Lung (tissue), 12 donors: ENCODE data around the gene STRBP. TPM values are rescaled to one million over a fixed set of nuclear protein-coding genes. Genes with fewer than 3 reads are reported as not detected.

Experiments
- ATAC-seq: fragments of 200-7000 bp; cut with Tn5 transposase; one replicate; pipeline ENCODE4 v1.9.1; 2020; ENCODE audit warnings: moderate number of reproducible peaks; ENCODE audit not compliant: insufficient read depth, low FRiP score
- DNase-seq, 3 donors: peaks; one replicate each; pipeline ENCODE4 v3.0.0-alpha.2; 2013 to 2017
- H3K27ac ChIP-seq, 2 donors: one replicate each; pipeline ENCODE4 v1.5.1; 2013; ENCODE audit warnings: mild to moderate bottlenecking in 2 of 2, moderate library complexity in 2 of 2, control low read depth in 1 of 2, inconsistent platforms in 1 of 2, low read depth in 1 of 2, low read length in 1 of 2
- H3K27me3 ChIP-seq, 3 donors: one replicate each; pipeline ENCODE4 v1.5.1; 2013; ENCODE audit warnings: low read length in 2 of 3; ENCODE audit not compliant: control insufficient read depth in 3 of 3, insufficient read depth in 3 of 3
- H3K36me3 ChIP-seq, 4 donors: one replicate each; pipeline ENCODE4 v1.5.1; 2013; ENCODE audit warnings: low read length in 4 of 4, mild to moderate bottlenecking in 1 of 4, moderate library complexity in 1 of 4; ENCODE audit not compliant: control insufficient read depth in 4 of 4, insufficient read depth in 4 of 4
- H3K4me1 ChIP-seq, 5 donors: one replicate each; pipeline ENCODE4 v1.5.1; 2013; ENCODE audit warnings: low read length in 5 of 5, mild to moderate bottlenecking in 2 of 5, moderate library complexity in 1 of 5; ENCODE audit not compliant: control insufficient read depth in 5 of 5, insufficient read depth in 5 of 5
- H3K4me3 ChIP-seq: one replicate; pipeline ENCODE4 v1.5.1; 2013; ENCODE audit warnings: mild to moderate bottlenecking, control low read depth, moderate library complexity
- H3K9ac ChIP-seq, 2 donors: one replicate each; pipeline ENCODE4 v1.5.1; 2013; ENCODE audit warnings: low read length in 2 of 2, control low read depth in 1 of 2; ENCODE audit not compliant: insufficient read depth in 1 of 2
- H3K9me3 ChIP-seq, 4 donors: one replicate each; pipeline ENCODE4 v1.5.1; 2013; ENCODE audit warnings: low read length in 3 of 4, mild to moderate bottlenecking in 1 of 4, moderate library complexity in 1 of 4; ENCODE audit not compliant: control insufficient read depth in 4 of 4, insufficient read depth in 3 of 4
- WGBS, 2 donors: extraction: QIAGEN DNeasy Blood & Tissue Kit; methylation state at CpG; one replicate each; pipeline ENCODE4 v1.1.7; 2013; 5-methylcytosine and 5-hydroxymethylcytosine counted together
- polyA plus RNA-seq, 2 donors: library from polyadenylated mRNA; stranded (reverse); fragments of 200-250 nt; gene quantifications; one replicate each; pipeline ENCODE4 v1.2.1, GENCODE V29; 2013
- total RNA-seq, 2 donors: library from RNA; depleted of rRNA in 1 of 2; stranded (reverse); fragments of >200 nt in 1 of 2; gene quantifications; one replicate each; pipeline ENCODE4 v1.2.1, GENCODE V29; 2014 to 2021
- TF ChIP-seq, protein P1 (sequence below): IDR thresholded peaks from 2 replicates; pipeline ENCODE4 v1.5.1; 2012; ENCODE audit warnings: mild to moderate bottlenecking; ENCODE audit errors: control extremely low read depth, extremely low read depth
- donor health status: control.
- donor health status: control.
- donor health status: Bipolar disorder and iron deficiency.
- donor health status: healthy.
- donor health status: DM: yes; HTN: yes; CAD: no.

The STRBP gene
- total and polyA plus RNA-seq, 4 donors = 8.3 to 27.2 (median 21.1) TPM

DNA sequence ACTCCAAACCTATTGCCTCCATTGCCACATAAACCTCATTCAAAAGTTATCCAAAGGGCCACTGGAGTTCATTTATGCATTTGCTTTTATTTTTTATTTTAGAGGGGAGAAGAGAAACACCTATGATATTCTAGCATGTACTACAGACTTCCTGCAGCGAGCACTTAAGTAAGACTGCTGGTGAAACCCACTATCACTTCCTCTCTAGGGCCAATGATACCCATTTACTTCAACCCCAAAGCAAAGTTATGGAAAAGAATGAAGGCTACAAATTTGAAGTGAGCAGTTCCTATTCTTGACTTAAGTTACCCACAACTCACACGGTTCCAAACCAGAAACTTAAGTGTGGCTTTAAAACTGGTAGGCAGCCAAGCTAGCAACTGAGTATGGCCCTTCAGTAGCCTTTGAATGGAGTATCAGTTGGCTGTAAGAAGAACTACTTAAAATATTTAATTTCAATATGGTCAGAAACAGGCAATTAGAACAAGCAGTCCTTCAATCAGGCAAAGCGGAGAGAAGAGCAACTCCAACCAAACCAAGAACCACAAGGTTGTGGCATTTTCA lies 140.8 kb downstream of the STRBP start:
- WGBS, 2 donors = 59 to 69% methylated on average over 3 of the region's 3 CpGs
- Histone ChIP-seq H3K9me3 (no peaks in the 10 kb centered on the region), H3K36me3 (peaks cover 4 to 10% (median 7%) of the 10 kb centered on the region in 4 donors), H3K4me3 (no peak overlapping the region), H3K27me3 (no peaks in the 10 kb centered on the region), H3K27ac (no peak overlapping the region), H3K9ac (no peak overlapping the region), H3K4me1 (peaks cover 0 to 2% (median 0%) of the 10 kb centered on the region in 5 donors)
- ATAC-seq = no peak
- TF ChIP-seq, protein P1, sequence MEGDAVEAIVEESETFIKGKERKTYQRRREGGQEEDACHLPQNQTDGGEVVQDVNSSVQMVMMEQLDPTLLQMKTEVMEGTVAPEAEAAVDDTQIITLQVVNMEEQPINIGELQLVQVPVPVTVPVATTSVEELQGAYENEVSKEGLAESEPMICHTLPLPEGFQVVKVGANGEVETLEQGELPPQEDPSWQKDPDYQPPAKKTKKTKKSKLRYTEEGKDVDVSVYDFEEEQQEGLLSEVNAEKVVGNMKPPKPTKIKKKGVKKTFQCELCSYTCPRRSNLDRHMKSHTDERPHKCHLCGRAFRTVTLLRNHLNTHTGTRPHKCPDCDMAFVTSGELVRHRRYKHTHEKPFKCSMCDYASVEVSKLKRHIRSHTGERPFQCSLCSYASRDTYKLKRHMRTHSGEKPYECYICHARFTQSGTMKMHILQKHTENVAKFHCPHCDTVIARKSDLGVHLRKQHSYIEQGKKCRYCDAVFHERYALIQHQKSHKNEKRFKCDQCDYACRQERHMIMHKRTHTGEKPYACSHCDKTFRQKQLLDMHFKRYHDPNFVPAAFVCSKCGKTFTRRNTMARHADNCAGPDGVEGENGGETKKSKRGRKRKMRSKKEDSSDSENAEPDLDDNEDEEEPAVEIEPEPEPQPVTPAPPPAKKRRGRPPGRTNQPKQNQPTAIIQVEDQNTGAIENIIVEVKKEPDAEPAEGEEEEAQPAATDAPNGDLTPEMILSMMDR = no peak
- DNase-seq = no peak

GRCh38 chr9:123121457-123121856 lies 146.9 kb downstream of the STRBP start:
- Histone ChIP-seq H3K27ac (no peak overlapping the region), H3K4me3 (no peak overlapping the region)

GRCh38 chr9:123120953-123121352 lies 147.4 kb downstream of the STRBP start:
- Histone ChIP-seq H3K9ac (no peak overlapping the region), H3K9me3 (no peaks in the 10 kb centered on the region), H3K4me1 (peaks cover 0 to 15% (median 0%) of the 10 kb centered on the region in 5 donors), H3K27me3 (no peaks in the 10 kb centered on the region), H3K36me3 (peaks cover 0 to 2% (median 0%) of the 10 kb centered on the region in 4 donors), H3K27ac (no peak overlapping the region), H3K4me3 (no peak overlapping the region)
- TF ChIP-seq, protein P1 = no peak
- 96 to 100% methylated on average over 1 of the region's 1 CpG for WGBS, 2 donors
- DNase-seq (no peak), ATAC-seq (no peak)

More at GRCh38 chr9:123121457-123121856, 146.9 kb downstream of the STRBP start:
- WGBS, 2 donors = 74 to 89% methylated on average over 3 of the region's 3 CpGs
- H3K9me3 ChIP-seq = no peaks in the 10 kb centered on the region
- TF ChIP-seq, protein P1 = no peak
- no peak overlapping the region for H3K9ac ChIP-seq
- no peaks in the 10 kb centered on the region for H3K27me3 ChIP-seq
- ATAC-seq (no peak), DNase-seq (no peak)
- H3K4me1 ChIP-seq = peaks cover 0 to 15% (median 0%) of the 10 kb centered on the region in 5 donors
- H3K36me3 ChIP-seq = no peaks in the 10 kb centered on the region

- H3K36me3 ChIP-seq = peaks cover 0 to 8% (median 0%) of the 10 kb centered on the region in 4 donors
- TF ChIP-seq, protein P1 = no peak
- H3K27ac ChIP-seq = no peak overlapping the region
- H3K9ac ChIP-seq = no peak overlapping the region
- H3K9me3 ChIP-seq = no peaks in the 10 kb centered on the region
- H3K4me3 ChIP-seq = no peak overlapping the region
- H3K27me3 ChIP-seq = no peaks in the 10 kb centered on the region
- 92 to 93% methylated on average over 5 of the region's 5 CpGs for WGBS, 2 donors
- ATAC-seq (no peak), DNase-seq (no peak)
- H3K4me1 ChIP-seq = peaks cover 0 to 15% (median 0%) of the 10 kb centered on the region in 5 donors
These were observed 148.3 kb downstream of the STRBP start for GRCh38 chr9:123120131-123120530.
